Measurements from ENCODE around the gene CHM. TPM values are rescaled to one million over a fixed set of nuclear protein-coding genes. Genes with fewer than 3 reads are reported as not detected.

Gene CHM
- total RNA-seq, 1 donor from 2014 or later, result 6.3 TPM

DNA sequence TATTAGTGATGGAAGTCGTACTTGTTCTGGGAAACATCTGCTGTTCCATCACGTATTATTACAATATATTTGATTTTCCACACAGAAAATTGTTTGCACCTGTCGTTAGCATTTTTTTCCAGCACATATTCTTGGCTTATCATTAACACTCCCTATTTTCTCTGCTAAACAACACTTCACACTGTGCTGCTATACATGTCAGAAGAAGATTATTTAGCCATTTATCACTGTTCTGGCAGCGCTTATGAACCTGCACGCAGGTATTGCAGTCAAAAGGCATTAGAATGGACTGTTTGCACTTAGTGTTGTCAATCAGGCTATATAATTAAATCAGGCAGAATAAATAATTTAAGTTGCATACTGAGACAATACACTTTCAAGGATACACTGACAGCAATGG is 218.6 kb downstream of the CHM start:
- no peak overlapping the region for H3K4me3 ChIP-seq
- intact Hi-C loops (cut with DNase I), result no loop called here
- TF ChIP-seq, protein P1, sequence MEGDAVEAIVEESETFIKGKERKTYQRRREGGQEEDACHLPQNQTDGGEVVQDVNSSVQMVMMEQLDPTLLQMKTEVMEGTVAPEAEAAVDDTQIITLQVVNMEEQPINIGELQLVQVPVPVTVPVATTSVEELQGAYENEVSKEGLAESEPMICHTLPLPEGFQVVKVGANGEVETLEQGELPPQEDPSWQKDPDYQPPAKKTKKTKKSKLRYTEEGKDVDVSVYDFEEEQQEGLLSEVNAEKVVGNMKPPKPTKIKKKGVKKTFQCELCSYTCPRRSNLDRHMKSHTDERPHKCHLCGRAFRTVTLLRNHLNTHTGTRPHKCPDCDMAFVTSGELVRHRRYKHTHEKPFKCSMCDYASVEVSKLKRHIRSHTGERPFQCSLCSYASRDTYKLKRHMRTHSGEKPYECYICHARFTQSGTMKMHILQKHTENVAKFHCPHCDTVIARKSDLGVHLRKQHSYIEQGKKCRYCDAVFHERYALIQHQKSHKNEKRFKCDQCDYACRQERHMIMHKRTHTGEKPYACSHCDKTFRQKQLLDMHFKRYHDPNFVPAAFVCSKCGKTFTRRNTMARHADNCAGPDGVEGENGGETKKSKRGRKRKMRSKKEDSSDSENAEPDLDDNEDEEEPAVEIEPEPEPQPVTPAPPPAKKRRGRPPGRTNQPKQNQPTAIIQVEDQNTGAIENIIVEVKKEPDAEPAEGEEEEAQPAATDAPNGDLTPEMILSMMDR (IDR thresholded peaks at IDR 0.05), result no peak

DNA sequence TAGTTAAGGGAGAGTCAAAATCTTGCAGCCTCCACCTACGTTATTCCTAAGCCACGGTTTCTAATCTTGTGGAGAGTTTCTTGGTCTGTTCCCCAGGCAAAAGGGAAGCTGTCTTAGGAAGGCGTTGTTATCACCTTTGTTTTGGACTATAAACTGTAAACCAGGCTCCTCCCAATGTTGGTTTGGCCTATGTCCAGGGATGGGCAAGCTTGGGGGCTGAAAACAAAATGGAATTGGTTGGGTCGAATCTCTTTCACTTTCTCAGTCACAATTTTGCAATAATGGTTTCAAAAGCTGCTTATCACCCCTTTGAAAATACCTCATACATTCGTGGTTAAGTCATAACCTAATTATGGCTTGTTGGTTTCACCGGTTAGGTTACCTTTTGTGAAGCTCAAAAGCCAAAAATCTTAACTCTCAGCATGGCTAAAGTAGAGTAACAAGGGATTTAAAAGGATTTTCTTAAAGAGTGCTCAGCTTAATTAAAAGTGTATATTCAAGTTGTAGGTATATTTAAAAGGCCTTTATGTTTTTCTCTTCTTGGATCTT is 232.1 kb downstream of the CHM start:
- Histone ChIP-seq H3K27me3 (no peaks in the 10 kb centered on the region), H3K4me3 (no peak overlapping the region), H3K36me3 (no peaks in the 10 kb centered on the region), H3K9me3 (peaks cover 10 to 12% of the 10 kb centered on the region in 2 donors), H3K27ac (no peak overlapping the region), H3K4me1 (no peaks in the 10 kb centered on the region)
- intact Hi-C loops (cut with DNase I), result no loop called here
- TF ChIP-seq, protein P1 (IDR thresholded peaks at IDR 0.05), result no peak
- no peak for DNase-seq (ENCODE audit: low spot score in 2 of 2)

More for the DNA sequence above, 218.6 kb downstream of the CHM start:
- no peak for DNase-seq (ENCODE audit: low spot score in 2 of 2)
- H3K27ac ChIP-seq, result no peak overlapping the region
- H3K9me3 ChIP-seq, result no peaks in the 10 kb centered on the region
- no peaks in the 10 kb centered on the region for H3K36me3 ChIP-seq
- H3K27me3 ChIP-seq, result no peaks in the 10 kb centered on the region
- no peaks in the 10 kb centered on the region for H3K4me1 ChIP-seq

Other genes starting within 250 kb of the CHM start
- gene DACH2, start 100.9 kb upstream of the CHM start, total RNA-seq, result not detected

All from ascending aorta (tissue), 2 donors.